ENCODE results near the gene NOP56.

NOP56 gene

GRCh38 chr20:2700913-2701620 lies 48.6 kb downstream of the NOP56 start:
- no peak overlapping the region for H3K4me3 ChIP-seq (ENCODE audit: low read depth, low read length)
- no peak for DNase-seq (ENCODE audit: low read depth)
- no peak for TF ChIP-seq CTCF (IDR thresholded peaks at IDR 0.05; ENCODE audit: insufficient read depth, low read depth, low read length, missing control alignments)

- DNase-seq (ENCODE audit: low read depth): no peak
- no peak for TF ChIP-seq CTCF (IDR thresholded peaks at IDR 0.05; ENCODE audit: insufficient read depth, low read depth, low read length, missing control alignments)
- no peak overlapping the region for H3K4me3 ChIP-seq (ENCODE audit: low read depth, low read length)
Observed at GRCh38 chr20:2701671-2702081, 49.2 kb downstream of the NOP56 start.

GRCh38 chr20:2703716-2704475 lies 51.5 kb downstream of the NOP56 start:
- no peak for TF ChIP-seq CTCF (IDR thresholded peaks at IDR 0.05; ENCODE audit: insufficient read depth, low read depth, low read length, missing control alignments)
- DNase-seq (ENCODE audit: low read depth): no peak
- H3K4me3 ChIP-seq (ENCODE audit: low read depth, low read length): no peak overlapping the region

- H3K4me3 ChIP-seq (ENCODE audit: low read depth, low read length): no peak overlapping the region
- DNase-seq (ENCODE audit: low read depth): no peak
- TF ChIP-seq CTCF (IDR thresholded peaks at IDR 0.05; ENCODE audit: insufficient read depth, low read depth, low read length, missing control alignments): no peak
Observed at GRCh38 chr20:2705931-2706645, 53.7 kb downstream of the NOP56 start.

- no peak for DNase-seq (ENCODE audit: low read depth)
- TF ChIP-seq CTCF (IDR thresholded peaks at IDR 0.05; ENCODE audit: insufficient read depth, low read depth, low read length, missing control alignments): no peak
- no peak overlapping the region for H3K4me3 ChIP-seq (ENCODE audit: low read depth, low read length)
Observed at GRCh38 chr20:2706688-2707352, 54.4 kb downstream of the NOP56 start.

GRCh38 chr20:2707353-2708072 lies 55.1 kb downstream of the NOP56 start:
- no peak for DNase-seq (ENCODE audit: low read depth)
- H3K4me3 ChIP-seq (ENCODE audit: low read depth, low read length): no peak overlapping the region
- no peak for TF ChIP-seq CTCF (IDR thresholded peaks at IDR 0.05; ENCODE audit: insufficient read depth, low read depth, low read length, missing control alignments)

All from GM12865 (cell line).